ENCODE data around the gene OR2F1. TPM values are rescaled to one million over a fixed set of nuclear protein-coding genes. Genes with fewer than 3 reads are reported as not detected.

The OR2F1 gene
- total RNA-seq, 1 experiment from 2014 or later: not detected

DNA sequence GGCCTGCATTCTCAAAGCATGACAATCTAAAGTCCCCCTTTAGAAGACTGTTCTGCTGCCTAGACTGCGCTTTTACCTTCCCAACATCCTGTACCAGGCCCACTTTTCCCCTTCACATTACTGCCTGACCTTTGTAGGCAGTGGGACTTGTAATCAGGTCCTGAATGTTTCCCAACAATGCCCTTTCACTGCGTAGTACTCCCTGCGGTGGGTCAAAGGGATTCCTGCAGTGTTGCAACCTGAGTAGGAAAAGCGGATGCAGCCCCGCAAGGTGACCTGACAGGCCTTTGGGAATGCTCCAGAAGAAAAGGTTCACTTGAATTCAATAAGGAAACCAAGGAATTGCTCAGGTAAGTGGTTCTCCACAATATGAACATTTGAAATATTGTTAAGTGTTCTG is 47.7 kb upstream of the OR2F1 start:
- H2AFZ ChIP-seq: no peak overlapping the region
- no peak overlapping the region for H3K4me3 ChIP-seq
- intact Hi-C loops (cut with micrococcal nuclease; ENCODE audit: unreplicated experiment): no loop called here
- H3F3A ChIP-seq (ENCODE audit: insufficient read depth, low read depth): no peaks in the 10 kb centered on the region
- H3K27ac ChIP-seq: no peak overlapping the region
- H3K4me1 ChIP-seq (replicated peaks; ENCODE audit: insufficient read depth): no peaks in the 10 kb centered on the region
- no peaks in the 10 kb centered on the region for H3K9me2 ChIP-seq (ENCODE audit: insufficient read depth)
- BruUV-seq (replicated peaks): no TSS peak
- H3K9me3 ChIP-seq (ENCODE audit: insufficient read depth, low read depth): no peaks in the 10 kb centered on the region
- no peak for DNase-seq
- ChIA-PET CTCF (no interaction called here), POLR2A (ENCODE audit: unreplicated experiment) (no interaction called here)
- H3K36me3 ChIP-seq (ENCODE audit: low read depth): no peaks in the 10 kb centered on the region
- H3K4me2 ChIP-seq: no peak overlapping the region
- H4K20me1 ChIP-seq (ENCODE audit: insufficient read depth): no peaks in the 10 kb centered on the region
- no peaks in the 10 kb centered on the region for H3K79me2 ChIP-seq (ENCODE audit: low read depth)
- H3K27me3 ChIP-seq (ENCODE audit: insufficient read depth, low read depth): no peaks in the 10 kb centered on the region
- TF ChIP-seq, protein P1, sequence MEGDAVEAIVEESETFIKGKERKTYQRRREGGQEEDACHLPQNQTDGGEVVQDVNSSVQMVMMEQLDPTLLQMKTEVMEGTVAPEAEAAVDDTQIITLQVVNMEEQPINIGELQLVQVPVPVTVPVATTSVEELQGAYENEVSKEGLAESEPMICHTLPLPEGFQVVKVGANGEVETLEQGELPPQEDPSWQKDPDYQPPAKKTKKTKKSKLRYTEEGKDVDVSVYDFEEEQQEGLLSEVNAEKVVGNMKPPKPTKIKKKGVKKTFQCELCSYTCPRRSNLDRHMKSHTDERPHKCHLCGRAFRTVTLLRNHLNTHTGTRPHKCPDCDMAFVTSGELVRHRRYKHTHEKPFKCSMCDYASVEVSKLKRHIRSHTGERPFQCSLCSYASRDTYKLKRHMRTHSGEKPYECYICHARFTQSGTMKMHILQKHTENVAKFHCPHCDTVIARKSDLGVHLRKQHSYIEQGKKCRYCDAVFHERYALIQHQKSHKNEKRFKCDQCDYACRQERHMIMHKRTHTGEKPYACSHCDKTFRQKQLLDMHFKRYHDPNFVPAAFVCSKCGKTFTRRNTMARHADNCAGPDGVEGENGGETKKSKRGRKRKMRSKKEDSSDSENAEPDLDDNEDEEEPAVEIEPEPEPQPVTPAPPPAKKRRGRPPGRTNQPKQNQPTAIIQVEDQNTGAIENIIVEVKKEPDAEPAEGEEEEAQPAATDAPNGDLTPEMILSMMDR (conservative IDR thresholded peaks at IDR 0.05): no peak
- TF ChIP-seq EZH2 (IDR thresholded peaks at IDR 0.05; ENCODE audit: low read depth): no peak

DNA sequence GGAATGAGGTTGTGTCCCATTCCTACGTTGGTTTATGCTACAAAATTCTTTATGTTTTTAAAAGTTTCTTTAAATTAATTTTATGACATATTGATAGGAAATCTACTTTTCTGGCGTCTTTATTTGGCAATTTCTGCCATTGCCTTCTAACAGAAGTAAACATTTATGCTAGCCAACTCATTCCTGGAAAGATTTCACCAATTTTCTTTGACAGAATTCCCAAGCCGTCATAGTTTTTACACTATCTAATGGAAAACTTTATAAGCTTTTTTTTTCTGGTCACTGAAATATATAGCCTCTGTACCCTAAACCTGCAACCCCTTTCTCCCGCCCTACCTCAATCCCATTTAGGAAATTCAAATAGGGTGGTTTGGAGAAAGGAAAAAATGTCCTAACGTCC is 46.5 kb upstream of the OR2F1 start:
- intact Hi-C loops (cut with micrococcal nuclease; ENCODE audit: unreplicated experiment): no loop called here
- Histone ChIP-seq H2AFZ (no peak overlapping the region), H3K79me2 (ENCODE audit: low read depth) (no peaks in the 10 kb centered on the region), H3K9me2 (ENCODE audit: insufficient read depth) (no peaks in the 10 kb centered on the region), H3K9me3 (ENCODE audit: insufficient read depth, low read depth) (no peaks in the 10 kb centered on the region), H3K4me2 (no peak overlapping the region), H4K20me1 (ENCODE audit: insufficient read depth) (no peaks in the 10 kb centered on the region), H3F3A (ENCODE audit: insufficient read depth, low read depth) (no peaks in the 10 kb centered on the region), H3K4me3 (no peak overlapping the region), H3K36me3 (ENCODE audit: low read depth) (no peaks in the 10 kb centered on the region), H3K27ac (no peak overlapping the region), H3K4me1 (replicated peaks; ENCODE audit: insufficient read depth) (no peaks in the 10 kb centered on the region), H3K27me3 (ENCODE audit: insufficient read depth, low read depth) (no peaks in the 10 kb centered on the region)
- DNase-seq: no peak
- ChIA-PET POLR2A (ENCODE audit: unreplicated experiment) (no interaction called here), CTCF (interaction anchor here (0.7 kb wide), 1 partner anchor 101 kb away, joined by 4 read pairs; no protein-coding TSS in a partner anchor)
- TF ChIP-seq, protein P1 (conservative IDR thresholded peaks at IDR 0.05): no peak
- TF ChIP-seq EZH2 (IDR thresholded peaks at IDR 0.05; ENCODE audit: low read depth): no peak
- no TSS peak for BruUV-seq (replicated peaks)

DNA sequence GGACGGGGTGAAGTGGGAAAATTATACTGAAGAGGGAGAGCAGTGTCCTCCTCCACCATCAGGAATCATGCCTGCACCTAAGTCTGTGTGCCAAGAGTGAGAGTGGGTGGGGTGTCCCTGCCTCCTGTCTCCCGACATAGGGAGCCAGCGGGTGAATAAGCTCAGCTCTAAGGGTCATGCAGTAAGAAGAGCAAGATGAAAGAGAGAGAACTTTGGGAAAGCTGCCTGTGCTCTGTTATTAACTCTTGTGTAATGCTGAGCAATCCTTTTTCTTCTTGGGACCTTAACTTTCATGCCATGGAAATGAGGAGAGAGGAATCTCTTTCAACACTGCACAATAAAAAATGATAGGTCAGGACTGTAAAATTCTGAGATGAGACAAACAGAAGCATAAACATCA is 44.8 kb upstream of the OR2F1 start:
- Histone ChIP-seq H4K20me1 (ENCODE audit: insufficient read depth) (no peaks in the 10 kb centered on the region), H3K9me2 (ENCODE audit: insufficient read depth) (no peaks in the 10 kb centered on the region), H3K4me3 (no peak overlapping the region), H3K79me2 (ENCODE audit: low read depth) (no peaks in the 10 kb centered on the region), H2AFZ (no peak overlapping the region), H3K36me3 (ENCODE audit: low read depth) (no peaks in the 10 kb centered on the region), H3K9me3 (ENCODE audit: insufficient read depth, low read depth) (no peaks in the 10 kb centered on the region), H3K4me2 (no peak overlapping the region), H3F3A (ENCODE audit: insufficient read depth, low read depth) (no peaks in the 10 kb centered on the region), H3K27ac (no peak overlapping the region), H3K4me1 (replicated peaks; ENCODE audit: insufficient read depth) (no peaks in the 10 kb centered on the region), H3K27me3 (ENCODE audit: insufficient read depth, low read depth) (no peaks in the 10 kb centered on the region)
- TF ChIP-seq, protein P1 (conservative IDR thresholded peaks at IDR 0.05): no peak
- no peak for TF ChIP-seq EZH2 (IDR thresholded peaks at IDR 0.05; ENCODE audit: low read depth)
- CTCF ChIA-PET: no interaction called here
- intact Hi-C loops (cut with micrococcal nuclease; ENCODE audit: unreplicated experiment): no loop called here
- POLR2A ChIA-PET (ENCODE audit: unreplicated experiment): no interaction called here
- DNase-seq: no peak
- no TSS peak for BruUV-seq (replicated peaks)

Measured in PC-9 (cell line).